SK-N-MC (cell line): ENCODE data around the gene LGALSL.

Experiments
- EZH2 ChIP-seq: fragments of 200-600 bp; sonication (generic); IDR thresholded peaks from one replicate; pipeline ENCODE4 v1.6.1; 2017; ENCODE audit warnings: antibody characterized with exemption
- POLR2AphosphoS5 ChIP-seq: IDR thresholded peaks from 2 replicates; pipeline ENCODE4 v1.6.1; 2012; ENCODE audit warnings: mild to moderate bottlenecking, low read depth, low read length, borderline replicate concordance

DNA sequence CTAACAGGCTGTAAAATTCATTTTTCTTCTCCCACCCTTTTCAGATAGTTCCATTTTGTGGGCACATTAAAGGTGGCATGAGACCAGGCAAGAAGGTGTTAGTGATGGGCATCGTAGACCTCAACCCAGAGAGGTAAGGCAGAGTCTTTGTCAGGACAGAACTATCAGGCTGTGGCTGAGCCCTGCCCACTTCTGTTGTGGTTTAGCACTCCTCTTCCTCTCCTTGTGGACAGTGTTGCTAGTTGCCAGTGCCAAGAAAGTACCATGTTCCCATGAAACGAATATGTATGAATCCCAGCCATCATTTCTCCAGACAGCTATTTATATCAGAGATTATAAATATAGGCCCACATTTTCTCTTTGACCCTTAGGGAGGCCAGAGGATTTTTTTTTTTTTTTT lies 1.6 kb downstream of the LGALSL start:
- TF ChIP-seq EZH2 (no peak), POLR2AphosphoS5 (no peak)
